Central memory CD8-positive, alpha-beta T cell (primary cell): Measurements from ENCODE around the gene CDH12.
"Not testable (repeated sequence)": the region's sequence is repeated elsewhere in the genome, so short reads cannot be mapped to it uniquely, and the experiment has no call there.

ENCODE experiments used
- ATAC-seq: fragments of 150-1000 bp; cut with Tn5 transposase; replicated peaks from 2 replicates; pipeline ENCODE4 v1.10.0; 2022; ENCODE audit warnings: mild to moderate bottlenecking, moderate FRiP score, moderate number of reproducible peaks; ENCODE audit not compliant: poor library complexity, severe bottlenecking; ENCODE audit errors: extremely low read depth
- DNase-seq, 2 donors: peaks; one replicate each; pipeline ENCODE4 v3.0.0; 2021; ENCODE audit warnings: low spot score in 2 of 2
- H3K27ac Mint-ChIP-seq: one replicate; pipeline ENCODE4 v1.8.0; 2022; ENCODE audit warnings: low read depth, mild to moderate bottlenecking, moderate library complexity, mixed read lengths
- H3K27me3 Mint-ChIP-seq: one replicate; pipeline ENCODE4 v1.8.0; 2022; ENCODE audit warnings: mixed read lengths
- H3K36me3 Mint-ChIP-seq: one replicate; pipeline ENCODE4 v1.8.0; 2022; ENCODE audit warnings: mild to moderate bottlenecking, moderate library complexity, mixed read lengths; ENCODE audit not compliant: insufficient read depth
- H3K4me1 Mint-ChIP-seq: one replicate; pipeline ENCODE4 v1.8.0; 2022; ENCODE audit warnings: mixed read lengths
- H3K4me3 Mint-ChIP-seq: one replicate; pipeline ENCODE4 v1.8.0; 2022; ENCODE audit warnings: mild to moderate bottlenecking, moderate library complexity, mixed read lengths
- H3K9me3 Mint-ChIP-seq: one replicate; pipeline ENCODE4 v1.8.0; 2022; ENCODE audit warnings: mixed read lengths

The CDH12 gene

GRCh38 chr5:22844155-22844554 lies 9.0 kb downstream of the CDH12 start:
- no peak for ATAC-seq
- no peaks in the 10 kb centered on the region for H3K36me3 Mint-ChIP-seq
- DNase-seq, result no peak
- peaks cover 37% of the 10 kb centered on the region for H3K9me3 Mint-ChIP-seq
- H3K4me1 Mint-ChIP-seq, result no peaks in the 10 kb centered on the region
- H3K27me3 Mint-ChIP-seq, result no peaks in the 10 kb centered on the region
- no peak overlapping the region for H3K27ac Mint-ChIP-seq
- no peak overlapping the region for H3K4me3 Mint-ChIP-seq

- H3K4me3 Mint-ChIP-seq, result no peak overlapping the region
- no peaks in the 10 kb centered on the region for H3K36me3 Mint-ChIP-seq
- no peaks in the 10 kb centered on the region for H3K4me1 Mint-ChIP-seq
- no peak overlapping the region for H3K27ac Mint-ChIP-seq
- DNase-seq (no peak), ATAC-seq (no peak)
- H3K27me3 Mint-ChIP-seq, result no peaks in the 10 kb centered on the region
- H3K9me3 Mint-ChIP-seq, result peaks cover 27% of the 10 kb centered on the region
Observed at GRCh38 chr5:22842574-22842973, 10.6 kb downstream of the CDH12 start.

GRCh38 chr5:22837803-22838202 lies 15.3 kb downstream of the CDH12 start:
- Mint-ChIP-seq H3K4me1 (no peaks in the 10 kb centered on the region), H3K4me3 (no peak overlapping the region), H3K36me3 (no peaks in the 10 kb centered on the region), H3K27me3 (no peaks in the 10 kb centered on the region), H3K9me3 (peaks cover 13% of the 10 kb centered on the region), H3K27ac (no peak overlapping the region)
- no peak for ATAC-seq
- DNase-seq, result no peak

GRCh38 chr5:22835686-22836085 lies 17.5 kb downstream of the CDH12 start:
- DNase-seq, result no peak
- no peak for ATAC-seq
- no peaks in the 10 kb centered on the region for H3K27me3 Mint-ChIP-seq
- peaks cover 8% of the 10 kb centered on the region for H3K9me3 Mint-ChIP-seq
- no peaks in the 10 kb centered on the region for H3K4me1 Mint-ChIP-seq
- H3K36me3 Mint-ChIP-seq, result no peaks in the 10 kb centered on the region
- no peak overlapping the region for H3K4me3 Mint-ChIP-seq
- no peak overlapping the region for H3K27ac Mint-ChIP-seq

- Mint-ChIP-seq H3K4me1 (no peaks in the 10 kb centered on the region), H3K9me3 (peaks cover 6% of the 10 kb centered on the region), H3K27ac (no peak overlapping the region), H3K36me3 (no peaks in the 10 kb centered on the region), H3K4me3 (no peak overlapping the region), H3K27me3 (no peaks in the 10 kb centered on the region)
- ATAC-seq (no peak), DNase-seq (no peak)
Observed at GRCh38 chr5:22793463-22793862, 59.7 kb downstream of the CDH12 start.

GRCh38 chr5:22787807-22788206 lies 65.3 kb downstream of the CDH12 start:
- no peak for ATAC-seq
- no peaks in the 10 kb centered on the region for H3K36me3 Mint-ChIP-seq
- no peaks in the 10 kb centered on the region for H3K27me3 Mint-ChIP-seq
- no peaks in the 10 kb centered on the region for H3K4me1 Mint-ChIP-seq
- H3K9me3 Mint-ChIP-seq, result peaks cover 20% of the 10 kb centered on the region
- no peak for DNase-seq
- no peak overlapping the region for H3K4me3 Mint-ChIP-seq
- H3K27ac Mint-ChIP-seq, result no peak overlapping the region

GRCh38 chr5:22787398-22787797 lies 65.7 kb downstream of the CDH12 start:
- H3K27me3 Mint-ChIP-seq, result no peaks in the 10 kb centered on the region
- no peak overlapping the region for H3K27ac Mint-ChIP-seq
- H3K36me3 Mint-ChIP-seq, result no peaks in the 10 kb centered on the region
- H3K4me1 Mint-ChIP-seq, result no peaks in the 10 kb centered on the region
- H3K4me3 Mint-ChIP-seq, result no peak overlapping the region
- ATAC-seq, result no peak
- H3K9me3 Mint-ChIP-seq, result peaks cover 20% of the 10 kb centered on the region
- no peak for DNase-seq

GRCh38 chr5:22780756-22781155 lies 72.4 kb downstream of the CDH12 start:
- H3K36me3 Mint-ChIP-seq, result no peaks in the 10 kb centered on the region
- H3K27ac Mint-ChIP-seq, result no peak overlapping the region
- H3K27me3 Mint-ChIP-seq, result no peaks in the 10 kb centered on the region
- ATAC-seq, result no peak
- H3K4me1 Mint-ChIP-seq, result no peaks in the 10 kb centered on the region
- no peak for DNase-seq
- no peak overlapping the region for H3K4me3 Mint-ChIP-seq
- peaks cover 32% of the 10 kb centered on the region for H3K9me3 Mint-ChIP-seq

GRCh38 chr5:22779499-22779898 lies 73.6 kb downstream of the CDH12 start:
- ATAC-seq (no peak), DNase-seq (no peak)
- no peak overlapping the region for H3K27ac Mint-ChIP-seq
- H3K27me3 Mint-ChIP-seq, result no peaks in the 10 kb centered on the region
- H3K4me1 Mint-ChIP-seq, result no peaks in the 10 kb centered on the region
- peaks cover 31% of the 10 kb centered on the region for H3K9me3 Mint-ChIP-seq
- no peak overlapping the region for H3K4me3 Mint-ChIP-seq
- no peaks in the 10 kb centered on the region for H3K36me3 Mint-ChIP-seq

GRCh38 chr5:22776285-22776684 lies 76.9 kb downstream of the CDH12 start:
- no peak overlapping the region for H3K27ac Mint-ChIP-seq
- no peak overlapping the region for H3K4me3 Mint-ChIP-seq
- no peaks in the 10 kb centered on the region for H3K4me1 Mint-ChIP-seq

GRCh38 chr5:22774214-22774613 lies 78.9 kb downstream of the CDH12 start:
- not testable (repeated sequence) for ATAC-seq, H3K4me3 Mint-ChIP-seq, H3K4me1 Mint-ChIP-seq, H3K27ac Mint-ChIP-seq, H3K36me3 Mint-ChIP-seq, H3K27me3 Mint-ChIP-seq, DNase-seq
- H3K9me3 Mint-ChIP-seq, result peaks cover 15% of the 10 kb centered on the region

More at GRCh38 chr5:22776285-22776684, 76.9 kb downstream of the CDH12 start:
- Mint-ChIP-seq H3K36me3 (no peaks in the 10 kb centered on the region), H3K27me3 (no peaks in the 10 kb centered on the region), H3K9me3 (peaks cover 22% of the 10 kb centered on the region)
- no peak for ATAC-seq
- no peak for DNase-seq

- Mint-ChIP-seq H3K27me3 (no peaks in the 10 kb centered on the region), H3K9me3 (no peaks in the 10 kb centered on the region), H3K36me3 (no peaks in the 10 kb centered on the region), H3K4me1 (no peaks in the 10 kb centered on the region), H3K4me3 (no peak overlapping the region), H3K27ac (no peak overlapping the region)
- ATAC-seq (no peak), DNase-seq (no peak)
Observed at GRCh38 chr5:22764736-22765135, 88.4 kb downstream of the CDH12 start.

GRCh38 chr5:22757776-22758175 lies 95.4 kb downstream of the CDH12 start:
- Mint-ChIP-seq H3K27ac (no peak overlapping the region), H3K4me3 (no peak overlapping the region), H3K9me3 (peaks cover 9% of the 10 kb centered on the region), H3K36me3 (no peaks in the 10 kb centered on the region), H3K4me1 (no peaks in the 10 kb centered on the region), H3K27me3 (no peaks in the 10 kb centered on the region)
- DNase-seq (no peak), ATAC-seq (no peak)

- H3K4me3 Mint-ChIP-seq, result no peak overlapping the region
- no peak overlapping the region for H3K27ac Mint-ChIP-seq
- no peak for DNase-seq
- no peaks in the 10 kb centered on the region for H3K27me3 Mint-ChIP-seq
- no peak for ATAC-seq
- no peaks in the 10 kb centered on the region for H3K36me3 Mint-ChIP-seq
- H3K9me3 Mint-ChIP-seq, result peaks cover 28% of the 10 kb centered on the region
- H3K4me1 Mint-ChIP-seq, result no peaks in the 10 kb centered on the region
Observed at GRCh38 chr5:22754155-22754554, 99.0 kb downstream of the CDH12 start.
